GM10266 (cell line): ENCODE data around the gene CDH3.

Source experiments
- DNase-seq: peaks from one replicate; pipeline ENCODE4 v3.0.0; 2012; ENCODE audit errors: extremely low spot score
- CTCF ChIP-seq: IDR thresholded peaks from 2 replicates; pipeline ENCODE4 v1.5.1; 2012; ENCODE audit warnings: mild to moderate bottlenecking, low read depth; ENCODE audit not compliant: control insufficient read depth, insufficient read depth; ENCODE audit errors: missing control alignments

CDH3 gene

GRCh38 chr16:68740628-68741346 lies 95.7 kb downstream of the CDH3 start:
- DNase-seq: no peak
- no peak for TF ChIP-seq CTCF

GRCh38 chr16:68743664-68744063 lies 98.6 kb downstream of the CDH3 start:
- no peak for TF ChIP-seq CTCF
- DNase-seq: no peak

GRCh38 chr16:68744744-68745280 lies 99.7 kb downstream of the CDH3 start:
- TF ChIP-seq CTCF: no peak
- DNase-seq: no peak

GRCh38 chr16:68746951-68747350 lies 101.8 kb downstream of the CDH3 start:
- no peak for TF ChIP-seq CTCF
- DNase-seq: no peak

GRCh38 chr16:68749432-68749831 lies 104.3 kb downstream of the CDH3 start:
- peak; percentile 10 for TF ChIP-seq CTCF
- no peak for DNase-seq
